ENCODE results near the gene FMN1. TPM values are rescaled to one million over a fixed set of nuclear protein-coding genes. Genes with fewer than 3 reads are reported as not detected.
A peak's percentile ranks its signal among the peaks of the same experiment; 100 is the strongest.

Gene FMN1
- total RNA-seq, 1 experiment from 2014 or later: 4.5 TPM

GRCh38 chr15:33119273-33119672, 75.2 kb downstream of the FMN1 start:
- Mint-ChIP-seq H3K4me1 (peaks cover 31% of the 10 kb centered on the region), H3K4me3 (no peak overlapping the region)

GRCh38 chr15:33116198-33116597, 78.3 kb downstream of the FMN1 start:
- Mint-ChIP-seq H3K4me3 (no peak overlapping the region), H3K4me1 (peaks cover 54% of the 10 kb centered on the region), H3K36me3 (no peaks in the 10 kb centered on the region), H3K9me3 (no peaks in the 10 kb centered on the region), H3K27ac (no peak overlapping the region), H3K27me3 (ENCODE audit: low read depth) (no peaks in the 10 kb centered on the region)
- ChIA-PET POLR2A (no interaction called here), CTCF (interaction anchor here (1.0 to 1.4 kb wide), 2 partner anchors 16 to 235 kb away, joined by 3 to 4 read pairs; no protein-coding TSS in a partner anchor)
- TF ChIP-seq GABPB1 (CRISPR knock-in tag; IDR thresholded peaks at IDR 0.05) (no peak), RORB (CRISPR knock-in tag; IDR thresholded peaks at IDR 0.05) (no peak), ZNF121 (CRISPR knock-in tag; IDR thresholded peaks at IDR 0.05) (no peak), CREB1 (CRISPR knock-in tag; IDR thresholded peaks at IDR 0.05) (no peak), SMAD3 (CRISPR knock-in tag; IDR thresholded peaks at IDR 0.05; ENCODE audit: borderline replicate concordance) (no peak)
- ATAC-seq (no peak), DNase-seq (ENCODE audit: low spot score) (no peak)

More at GRCh38 chr15:33119273-33119672, 75.2 kb downstream of the FMN1 start:
- Mint-ChIP-seq H3K27me3 (ENCODE audit: low read depth) (no peaks in the 10 kb centered on the region), H3K27ac (no peak overlapping the region), H3K9me3 (no peaks in the 10 kb centered on the region), H3K36me3 (no peaks in the 10 kb centered on the region)
- DNase-seq (ENCODE audit: low spot score): no peak
- ChIA-PET POLR2A (no interaction called here), CTCF (interaction anchor here (0.6 kb wide), 1 partner anchor 140 kb away, joined by 3 read pairs; no protein-coding TSS in a partner anchor)
- ATAC-seq: no peak
- TF ChIP-seq NFATC4 (CRISPR knock-in tag; IDR thresholded peaks at IDR 0.05) (no peak), FOXP1 (CRISPR knock-in tag; IDR thresholded peaks at IDR 0.05; ENCODE audit: borderline replicate concordance) (no peak), TEAD4 (CRISPR knock-in tag; IDR thresholded peaks at IDR 0.05) (no peak), NR3C1 (CRISPR knock-in tag; conservative IDR thresholded peaks at IDR 0.05; ENCODE audit: low read depth) (no peak), SP1 (CRISPR knock-in tag; conservative IDR thresholded peaks at IDR 0.05) (no peak)

GRCh38 chr15:33115191-33115861, 79.2 kb downstream of the FMN1 start:
- H3K4me1 Mint-ChIP-seq: peaks cover 59% of the 10 kb centered on the region
- no peaks in the 10 kb centered on the region for H3K36me3 Mint-ChIP-seq
- ATAC-seq (peak; percentile 63), DNase-seq (ENCODE audit: low spot score) (no peak)
- no peaks in the 10 kb centered on the region for H3K27me3 Mint-ChIP-seq (ENCODE audit: low read depth)
- no peak overlapping the region for H3K4me3 Mint-ChIP-seq
- TF ChIP-seq TCF7 (CRISPR knock-in tag; IDR thresholded peaks at IDR 0.05; ENCODE audit: low read depth): no peak
- TF ChIP-seq CDX4 (CRISPR knock-in tag; IDR thresholded peaks at IDR 0.05; ENCODE audit: borderline replicate concordance): no peak
- no peak for TF ChIP-seq ZNF317 (CRISPR knock-in tag; IDR thresholded peaks at IDR 0.05; ENCODE audit: borderline replicate concordance, low read depth)
- TF ChIP-seq CREB1 (CRISPR knock-in tag; IDR thresholded peaks at IDR 0.05): no peak
- no peak for TF ChIP-seq AR (CRISPR knock-in tag; IDR thresholded peaks at IDR 0.05)
- TF ChIP-seq ATF3 (CRISPR knock-in tag; conservative IDR thresholded peaks at IDR 0.05): no peak
- TF ChIP-seq ATF1 (CRISPR knock-in tag; IDR thresholded peaks at IDR 0.05): no peak
- no peak for TF ChIP-seq JAZF1 (CRISPR knock-in tag; IDR thresholded peaks at IDR 0.05)
- no peak for TF ChIP-seq MLX (CRISPR knock-in tag; IDR thresholded peaks at IDR 0.05)
- no peak for TF ChIP-seq STAT6 (CRISPR knock-in tag; conservative IDR thresholded peaks at IDR 0.05; ENCODE audit: low read depth)
- H3K27ac Mint-ChIP-seq: peak overlapping the region; percentile 3; the same call in 1 of the 2 replicates
- H3K9me3 Mint-ChIP-seq: no peaks in the 10 kb centered on the region
- POLR2A ChIA-PET: no interaction called here
- CTCF ChIA-PET: interaction anchor here (1.4 kb wide), 1 partner anchor 17 kb away, joined by 4 read pairs; no protein-coding TSS in a partner anchor
